Ovary (tissue), 3 donors: ENCODE results near the gene PDK3.
A peak's percentile ranks its signal among the peaks of the same experiment; 100 is the strongest.

ENCODE experiments used
- CTCF ChIP-seq, 3 donors: fragments of 450-650 bp in 2 of 3; fragments of 200-600 bp in 1 of 3; IDR thresholded peaks; one replicate each; pipeline versions ENCODE4 v1.5.1 to v1.8.0; 2016 to 2022; ENCODE audit warnings: antibody characterized with exemption in 3 of 3, mild to moderate bottlenecking in 1 of 3
- POLR2A ChIP-seq: fragments of 450-650 bp; IDR thresholded peaks from one replicate; pipeline ENCODE4 v1.6.1; 2017; ENCODE audit warnings: antibody characterized with exemption, mild to moderate bottlenecking, moderate library complexity
- donor health status: DM: no; HTN: no; CAD: no.

DNA sequence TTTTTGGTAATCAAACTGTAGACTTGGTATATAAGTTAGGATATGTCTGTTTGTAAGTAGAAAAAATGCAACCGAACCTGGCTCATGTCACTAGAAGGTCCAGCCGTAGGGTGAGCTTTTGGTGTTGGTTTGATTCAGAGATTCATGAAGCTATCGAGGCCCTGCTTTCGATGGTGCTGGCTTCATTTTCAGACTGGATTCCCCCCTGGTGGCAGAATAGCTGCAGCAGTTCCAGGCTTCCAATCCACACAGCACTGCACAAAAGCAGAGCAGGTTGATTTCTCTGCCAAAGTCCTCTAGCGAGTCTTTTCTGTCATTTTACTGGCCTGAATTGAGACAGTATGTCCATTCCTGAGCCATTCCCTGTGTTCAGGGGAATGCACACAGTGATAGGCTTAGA lies 33.1 kb downstream of the PDK3 start:
- peak in 1 of 3 donors; percentile 16 for TF ChIP-seq CTCF (IDR thresholded peaks at IDR 0.05)
- no peak for TF ChIP-seq POLR2A
